HEK293 (cell line): ENCODE measurements around the gene MDM2.

Experiments used
- CTCF ChIA-PET: fragments of 350-600 bp; formaldehyde crosslinking; extraction: SDS; loops from one replicate; lab custom pipeline; 2021; ENCODE audit warnings: antibody characterized with exemption; lab: Yijun Ruan, JAX
- POLR2A ChIA-PET: fragments of 300-600 bp; formaldehyde crosslinking; extraction: SDS; loops from one replicate; lab custom pipeline; 2020; ENCODE audit warnings: antibody characterized with exemption, inconsistent platforms; lab: Yijun Ruan, JAX
- H3K27ac ChIP-seq: fragments of 200-500 bp; sonication (Bioruptor generic); 2 replicates; pipeline ENCODE4 v1.5.1; 2014; ENCODE audit warnings: low read depth, low read length, control low read depth, inconsistent platforms; ENCODE audit errors: extremely low read depth
- H3K36me3 ChIP-seq, 2 experiments: fragments of 200-500 bp in 1 of 2; sonication (Bioruptor generic) in 1 of 2; 1 replicate in 1 of 2; 2 replicates in 1 of 2; pipeline ENCODE4 v1.5.1; 2014 to 2017; ENCODE audit warnings: inconsistent platforms in 2 of 2, low read length in 2 of 2; ENCODE audit not compliant: control insufficient read depth in 2 of 2, insufficient read depth in 1 of 2
- H3K4me1 ChIP-seq: fragments of 200-500 bp; sonication (Bioruptor generic); 2 replicates; pipeline ENCODE4 v1.5.1; 2014; ENCODE audit warnings: mild to moderate bottlenecking, low read length, inconsistent platforms; ENCODE audit not compliant: control insufficient read depth, insufficient read depth
- H3K4me3 ChIP-seq: 2 replicates; pipeline ENCODE4 v1.5.1; 2011; ENCODE audit warnings: low read depth, mild to moderate bottlenecking, control low read depth, low read length, moderate library complexity
- H3K9me3 ChIP-seq: fragments of 200-500 bp; sonication (Bioruptor generic); 2 replicates; pipeline ENCODE4 v1.5.1; 2014; ENCODE audit warnings: low read depth, low read length, inconsistent platforms; ENCODE audit not compliant: control insufficient read depth, insufficient read depth
- CTCF ChIP-seq: fragments of 450-650 bp; formaldehyde crosslinking; IDR thresholded peaks from 2 replicates; pipeline ENCODE4 v1.5.1; 2016; ENCODE audit warnings: missing biosample characterization, missing genetic modification characterization
- EGR2 ChIP-seq: fragments of 450-650 bp; formaldehyde crosslinking; IDR thresholded peaks from 2 replicates; pipeline ENCODE4 v1.5.1; 2016; ENCODE audit warnings: low read depth, missing biosample characterization, missing genetic modification characterization
- KLF17 ChIP-seq: fragments of 450-650 bp; formaldehyde crosslinking; IDR thresholded peaks from 2 replicates; pipeline ENCODE4 v1.5.1; 2016; ENCODE audit warnings: missing biosample characterization, missing genetic modification characterization
- MZF1 ChIP-seq: fragments of 450-650 bp; formaldehyde crosslinking; IDR thresholded peaks from 2 replicates; pipeline ENCODE4 v1.5.1; 2017; ENCODE audit warnings: missing biosample characterization, missing genetic modification characterization, borderline replicate concordance
- PRDM2 ChIP-seq: fragments of 450-650 bp; formaldehyde crosslinking; IDR thresholded peaks from 2 replicates; pipeline ENCODE4 v1.5.1; 2016; ENCODE audit warnings: missing biosample characterization, missing genetic modification characterization, borderline replicate concordance
- TRIM28 ChIP-seq: IDR thresholded peaks from 2 replicates; pipeline ENCODE4 v1.6.1; 2011; ENCODE audit warnings: low read length, control low read depth, borderline replicate concordance
- ZNF302 ChIP-seq: fragments of 450-650 bp; formaldehyde crosslinking; IDR thresholded peaks from 2 replicates; pipeline ENCODE4 v1.5.1; 2016; ENCODE audit warnings: missing biosample characterization, missing genetic modification characterization, low read depth
- ZNF433 ChIP-seq: fragments of 450-650 bp; formaldehyde crosslinking; IDR thresholded peaks from 2 replicates; pipeline ENCODE4 v1.5.1; 2016; ENCODE audit warnings: missing biosample characterization, missing genetic modification characterization, low read depth
- ZNF48 ChIP-seq: fragments of 450-650 bp; formaldehyde crosslinking; IDR thresholded peaks from 2 replicates; pipeline ENCODE4 v1.5.1; 2016; ENCODE audit warnings: missing biosample characterization, missing genetic modification characterization
- ZNF621 ChIP-seq: fragments of 450-650 bp; formaldehyde crosslinking; IDR thresholded peaks from 2 replicates; pipeline ENCODE4 v1.5.1; 2017; ENCODE audit warnings: missing biosample characterization, missing genetic modification characterization
- ZNF658 ChIP-seq: fragments of 450-650 bp; formaldehyde crosslinking; IDR thresholded peaks from 2 replicates; pipeline ENCODE4; 2016; ENCODE audit warnings: missing biosample characterization, missing genetic modification characterization
- ZNF830 ChIP-seq: fragments of 450-650 bp; IDR thresholded peaks from 2 replicates; pipeline ENCODE4 v1.5.0; 2018; ENCODE audit warnings: missing biosample characterization, missing genetic modification characterization, low read depth, mild to moderate bottlenecking, moderate library complexity
- ZNF843 ChIP-seq: fragments of 450-650 bp; formaldehyde crosslinking; IDR thresholded peaks from 2 replicates; pipeline ENCODE4 v1.5.1; 2016; ENCODE audit warnings: missing biosample characterization, missing genetic modification characterization
- ZSCAN30 ChIP-seq: fragments of 450-650 bp; IDR thresholded peaks from 2 replicates; pipeline ENCODE4 v1.5.1; 2018; ENCODE audit warnings: missing biosample characterization, mild to moderate bottlenecking, missing genetic modification characterization, moderate library complexity
- TF ChIP-seq, protein P1 (sequence below): fragments of 450-650 bp; formaldehyde crosslinking; IDR thresholded peaks from 2 replicates; pipeline ENCODE4 v1.5.1; 2016; ENCODE audit warnings: missing biosample characterization, missing genetic modification characterization
- TF ChIP-seq, protein P2 (sequence below): fragments of 450-650 bp; formaldehyde crosslinking; IDR thresholded peaks from 2 replicates; pipeline ENCODE4 v1.5.1; 2017; ENCODE audit warnings: missing biosample characterization, missing genetic modification characterization
- TF ChIP-seq, protein P3 (sequence below): fragments of 450-650 bp; formaldehyde crosslinking; conservative IDR thresholded peaks from 2 replicates; pipeline ENCODE4 v1.5.1; 2016; ENCODE audit warnings: low read depth, missing biosample characterization, missing genetic modification characterization

MDM2 gene

DNA sequence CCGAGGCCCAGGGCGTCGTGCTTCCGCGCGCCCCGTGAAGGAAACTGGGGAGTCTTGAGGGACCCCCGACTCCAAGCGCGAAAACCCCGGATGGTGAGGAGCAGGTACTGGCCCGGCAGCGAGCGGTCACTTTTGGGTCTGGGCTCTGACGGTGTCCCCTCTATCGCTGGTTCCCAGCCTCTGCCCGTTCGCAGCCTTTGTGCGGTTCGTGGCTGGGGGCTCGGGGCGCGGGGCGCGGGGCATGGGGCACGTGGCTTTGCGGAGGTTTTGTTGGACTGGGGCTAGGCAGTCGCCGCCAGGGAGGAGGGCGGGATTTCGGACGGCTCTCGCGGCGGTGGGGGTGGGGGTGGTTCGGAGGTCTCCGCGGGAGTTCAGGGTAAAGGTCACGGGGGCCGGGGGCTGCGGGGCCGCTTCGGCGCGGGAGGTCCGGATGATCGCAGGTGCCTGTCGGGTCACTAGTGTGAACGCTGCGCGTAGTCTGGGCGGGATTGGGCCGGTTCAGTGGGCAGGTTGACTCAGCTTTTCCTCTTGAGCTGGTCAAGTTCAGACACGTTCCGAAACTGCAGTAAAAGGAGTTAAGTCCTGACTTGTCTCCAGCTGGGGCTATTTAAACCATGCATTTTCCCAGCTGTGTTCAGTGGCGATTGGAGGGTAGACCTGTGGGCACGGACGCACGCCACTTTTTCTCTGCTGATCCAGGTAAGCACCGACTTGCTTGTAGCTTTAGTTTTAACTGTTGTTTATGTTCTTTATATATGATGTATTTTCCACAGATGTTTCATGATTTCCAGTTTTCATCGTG is 612 bp downstream of the MDM2 start (continued):
- TF ChIP-seq KLF17 (tag by site-specific recombination): peak; percentile 93
- no peak for TF ChIP-seq ZNF621
- peak; percentile 89 for TF ChIP-seq EGR2 (tag by site-specific recombination)
- no peak for TF ChIP-seq ZNF830 (tag by site-specific recombination)
- peak; percentile 98 for TF ChIP-seq ZSCAN30 (tag by site-specific recombination)
- TF ChIP-seq TRIM28: no peak
- TF ChIP-seq ZNF433: no peak
- TF ChIP-seq, protein P1, sequence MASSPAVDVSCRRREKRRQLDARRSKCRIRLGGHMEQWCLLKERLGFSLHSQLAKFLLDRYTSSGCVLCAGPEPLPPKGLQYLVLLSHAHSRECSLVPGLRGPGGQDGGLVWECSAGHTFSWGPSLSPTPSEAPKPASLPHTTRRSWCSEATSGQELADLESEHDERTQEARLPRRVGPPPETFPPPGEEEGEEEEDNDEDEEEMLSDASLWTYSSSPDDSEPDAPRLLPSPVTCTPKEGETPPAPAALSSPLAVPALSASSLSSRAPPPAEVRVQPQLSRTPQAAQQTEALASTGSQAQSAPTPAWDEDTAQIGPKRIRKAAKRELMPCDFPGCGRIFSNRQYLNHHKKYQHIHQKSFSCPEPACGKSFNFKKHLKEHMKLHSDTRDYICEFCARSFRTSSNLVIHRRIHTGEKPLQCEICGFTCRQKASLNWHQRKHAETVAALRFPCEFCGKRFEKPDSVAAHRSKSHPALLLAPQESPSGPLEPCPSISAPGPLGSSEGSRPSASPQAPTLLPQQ (tag by site-specific recombination): peak; percentile 84
- TF ChIP-seq PRDM2 (tag by site-specific recombination): peak; percentile 40; the same call in 1 of the 2 replicates
- TF ChIP-seq CTCF: no peak
- no peak for TF ChIP-seq ZNF658 (tag by site-specific recombination)
- no peak for TF ChIP-seq ZNF48 (tag by site-specific recombination)
- TF ChIP-seq ZNF302 (tag by site-specific recombination): peak; percentile 35; the same call in 1 of the 2 replicates

GRCh38 chr12:68809190-68810026 is 1.4 kb downstream of the MDM2 start:
- Histone ChIP-seq H3K9me3 (no peaks in the 10 kb centered on the region), H3K4me3 (peak overlapping the region; percentile 97), H3K36me3 (peaks cover 46 to 48% of the 10 kb centered on the region in 2 experiments), H3K27ac (peak overlapping the region; percentile 100), H3K4me1 (peaks cover 11% of the 10 kb centered on the region; the same call in 1 of the 2 replicates)
- ChIA-PET CTCF (interaction anchor here (0.6 to 1.6 kb wide), 3 partner anchors 9 to 63 kb away, joined by 4 to 5 read pairs (median 4); no protein-coding TSS in a partner anchor), POLR2A (interaction anchor here (0.6 to 2.7 kb wide), 18 partner anchors 8 to 943 kb away, joined by 3 to 61 read pairs (median 4); partner anchors contain the start of genes RAP1B and SLC35E3)
- TF ChIP-seq MZF1 (tag by site-specific recombination): no peak
- TF ChIP-seq, protein P2, sequence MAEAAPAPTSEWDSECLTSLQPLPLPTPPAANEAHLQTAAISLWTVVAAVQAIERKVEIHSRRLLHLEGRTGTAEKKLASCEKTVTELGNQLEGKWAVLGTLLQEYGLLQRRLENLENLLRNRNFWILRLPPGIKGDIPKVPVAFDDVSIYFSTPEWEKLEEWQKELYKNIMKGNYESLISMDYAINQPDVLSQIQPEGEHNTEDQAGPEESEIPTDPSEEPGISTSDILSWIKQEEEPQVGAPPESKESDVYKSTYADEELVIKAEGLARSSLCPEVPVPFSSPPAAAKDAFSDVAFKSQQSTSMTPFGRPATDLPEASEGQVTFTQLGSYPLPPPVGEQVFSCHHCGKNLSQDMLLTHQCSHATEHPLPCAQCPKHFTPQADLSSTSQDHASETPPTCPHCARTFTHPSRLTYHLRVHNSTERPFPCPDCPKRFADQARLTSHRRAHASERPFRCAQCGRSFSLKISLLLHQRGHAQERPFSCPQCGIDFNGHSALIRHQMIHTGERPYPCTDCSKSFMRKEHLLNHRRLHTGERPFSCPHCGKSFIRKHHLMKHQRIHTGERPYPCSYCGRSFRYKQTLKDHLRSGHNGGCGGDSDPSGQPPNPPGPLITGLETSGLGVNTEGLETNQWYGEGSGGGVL (tag by site-specific recombination): no peak
- no peak for TF ChIP-seq ZNF843 (tag by site-specific recombination)
- TF ChIP-seq, protein P3, sequence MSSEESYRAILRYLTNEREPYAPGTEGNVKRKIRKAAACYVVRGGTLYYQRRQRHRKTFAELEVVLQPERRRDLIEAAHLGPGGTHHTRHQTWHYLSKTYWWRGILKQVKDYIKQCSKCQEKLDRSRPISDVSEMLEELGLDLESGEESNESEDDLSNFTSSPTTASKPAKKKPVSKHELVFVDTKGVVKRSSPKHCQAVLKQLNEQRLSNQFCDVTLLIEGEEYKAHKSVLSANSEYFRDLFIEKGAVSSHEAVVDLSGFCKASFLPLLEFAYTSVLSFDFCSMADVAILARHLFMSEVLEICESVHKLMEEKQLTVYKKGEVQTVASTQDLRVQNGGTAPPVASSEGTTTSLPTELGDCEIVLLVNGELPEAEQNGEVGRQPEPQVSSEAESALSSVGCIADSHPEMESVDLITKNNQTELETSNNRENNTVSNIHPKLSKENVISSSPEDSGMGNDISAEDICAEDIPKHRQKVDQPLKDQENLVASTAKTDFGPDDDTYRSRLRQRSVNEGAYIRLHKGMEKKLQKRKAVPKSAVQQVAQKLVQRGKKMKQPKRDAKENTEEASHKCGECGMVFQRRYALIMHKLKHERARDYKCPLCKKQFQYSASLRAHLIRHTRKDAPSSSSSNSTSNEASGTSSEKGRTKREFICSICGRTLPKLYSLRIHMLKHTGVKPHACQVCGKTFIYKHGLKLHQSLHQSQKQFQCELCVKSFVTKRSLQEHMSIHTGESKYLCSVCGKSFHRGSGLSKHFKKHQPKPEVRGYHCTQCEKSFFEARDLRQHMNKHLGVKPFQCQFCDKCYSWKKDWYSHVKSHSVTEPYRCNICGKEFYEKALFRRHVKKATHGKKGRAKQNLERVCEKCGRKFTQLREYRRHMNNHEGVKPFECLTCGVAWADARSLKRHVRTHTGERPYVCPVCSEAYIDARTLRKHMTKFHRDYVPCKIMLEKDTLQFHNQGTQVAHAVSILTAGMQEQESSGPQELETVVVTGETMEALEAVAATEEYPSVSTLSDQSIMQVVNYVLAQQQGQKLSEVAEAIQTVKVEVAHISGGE (tag by site-specific recombination): 0 out of 2 replicates have a peak, but pooled peaks have one; percentile 4
